ENCODE measurements around the gene BRD9.
"Not testable (repeated sequence)": the region's sequence is repeated elsewhere in the genome, so short reads cannot be mapped to it uniquely, and the experiment has no call there.

The BRD9 gene

DNA sequence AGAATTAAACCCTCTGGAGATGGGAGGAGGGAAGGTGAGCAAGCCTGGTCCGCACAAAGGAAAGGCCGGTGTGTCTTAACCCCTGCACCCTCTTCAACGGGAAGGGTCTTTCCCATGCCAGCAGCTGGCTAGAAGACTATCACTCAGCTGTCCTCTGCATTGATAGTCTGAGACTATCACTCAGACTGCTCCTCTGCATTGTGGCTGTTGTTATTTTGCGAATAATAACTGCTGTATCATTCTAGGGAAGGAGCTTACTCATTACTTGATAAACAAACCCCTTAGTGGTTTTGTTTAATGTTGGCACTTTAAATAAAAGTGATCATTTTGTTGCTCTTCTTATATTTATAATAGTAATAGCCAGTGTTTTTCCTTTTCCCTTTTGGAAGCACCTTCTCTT lies 8.2 kb upstream of the BRD9 start:
- DNase-seq, result no peak

DNA sequence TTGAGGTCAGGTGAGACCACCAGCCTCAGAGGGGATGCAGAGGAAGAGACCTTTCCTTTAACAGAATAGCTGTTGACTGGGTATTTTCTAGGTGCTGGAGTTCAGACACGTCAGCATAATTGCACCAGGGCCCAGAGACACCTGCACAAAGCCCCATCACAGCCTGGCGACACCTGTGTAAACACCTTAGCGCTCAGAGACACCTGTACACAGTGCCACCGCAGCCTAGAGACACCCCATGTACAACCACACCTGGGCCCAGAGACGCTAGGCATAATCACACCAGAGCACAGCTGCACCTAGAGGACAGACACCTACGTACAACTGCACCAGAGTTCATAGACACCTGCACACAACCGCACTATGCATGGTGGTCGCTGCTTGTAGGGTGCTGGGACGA lies 1.1 kb upstream of the BRD9 start:
- DNase-seq, result no peak

DNA sequence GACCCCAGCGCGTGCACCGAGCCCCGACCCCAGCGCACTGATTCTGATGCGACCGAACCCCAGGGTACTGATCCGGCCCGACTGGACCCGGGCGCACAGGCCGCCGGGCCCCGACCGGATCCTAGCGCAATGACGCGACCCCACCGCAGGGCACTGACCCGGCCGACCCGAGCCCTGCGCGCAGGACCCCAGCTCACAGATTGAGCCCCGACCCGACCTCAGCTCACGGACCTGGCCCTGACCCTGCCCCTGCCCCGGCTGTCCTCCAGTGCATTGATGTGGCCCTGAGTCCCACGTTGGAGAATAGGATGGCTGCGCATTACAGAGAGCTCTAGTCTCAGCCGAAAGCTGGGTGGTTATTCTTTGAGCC lies 521 bp upstream of the BRD9 start:
- no peak for DNase-seq

DNA sequence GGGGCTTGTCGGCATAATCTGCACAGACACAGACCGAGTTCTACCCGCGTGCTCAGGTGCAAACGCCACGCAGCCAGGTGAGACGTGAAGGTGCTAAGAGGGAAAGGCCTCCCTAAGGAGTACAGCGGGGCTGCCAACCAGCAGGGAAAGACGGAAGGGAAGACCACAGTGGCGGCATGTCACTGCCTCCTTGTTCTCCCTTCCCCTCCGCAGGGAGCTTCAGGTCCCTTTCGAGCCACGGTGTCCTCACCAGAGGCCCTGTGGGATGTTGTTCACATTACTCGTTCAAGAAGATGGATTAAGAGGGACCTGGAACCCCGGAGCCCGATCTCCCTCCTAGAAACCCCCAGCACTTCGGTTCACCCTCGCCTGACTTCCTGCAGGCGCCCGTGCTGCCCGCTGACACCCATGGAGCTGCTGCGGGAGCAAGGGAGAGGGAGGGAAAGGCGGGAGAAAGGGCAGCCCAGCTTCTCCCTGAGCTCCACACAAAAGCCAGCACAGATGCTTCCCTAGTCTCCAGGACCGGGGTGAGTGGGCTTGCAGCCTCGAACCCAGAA lies 686 bp downstream of the BRD9 start:
- DNase-seq, result no peak

DNA sequence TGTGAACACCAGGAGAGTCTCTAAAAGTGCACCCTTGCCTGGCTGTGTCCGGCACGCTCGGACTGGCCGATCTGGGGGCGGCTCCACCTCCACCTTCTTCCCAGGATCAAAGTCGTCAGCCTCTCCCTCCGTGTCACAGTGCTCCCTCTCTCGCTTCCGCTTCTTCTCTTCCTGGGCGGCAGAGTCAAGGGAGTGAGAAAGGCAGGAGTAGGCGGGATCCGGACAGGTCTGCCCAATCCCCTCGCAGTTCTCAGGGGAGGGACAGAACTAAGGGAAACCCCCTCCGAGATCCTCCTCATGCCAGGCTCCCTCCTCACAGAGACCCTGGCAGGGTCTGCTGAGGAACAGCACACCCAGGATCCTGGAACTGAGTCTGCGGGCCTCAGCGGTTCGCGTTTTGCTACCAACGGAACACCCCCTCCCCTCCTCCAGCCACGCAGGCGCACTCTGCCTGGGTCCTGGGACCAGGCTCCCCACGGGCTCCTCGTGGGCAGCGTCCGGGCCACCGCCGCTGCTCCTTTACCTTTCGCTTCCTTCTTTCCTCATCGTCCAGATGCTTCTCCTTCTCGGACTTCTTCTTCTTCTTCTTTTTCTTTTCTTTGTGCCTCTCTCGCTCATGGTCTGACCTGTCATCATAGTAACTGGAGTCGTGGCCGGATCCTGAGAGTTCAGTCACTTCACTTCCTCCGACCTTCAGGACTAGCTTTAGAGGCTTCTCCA lies 1.3 kb downstream of the BRD9 start:
- DNase-seq, result peak; percentile 79

DNA sequence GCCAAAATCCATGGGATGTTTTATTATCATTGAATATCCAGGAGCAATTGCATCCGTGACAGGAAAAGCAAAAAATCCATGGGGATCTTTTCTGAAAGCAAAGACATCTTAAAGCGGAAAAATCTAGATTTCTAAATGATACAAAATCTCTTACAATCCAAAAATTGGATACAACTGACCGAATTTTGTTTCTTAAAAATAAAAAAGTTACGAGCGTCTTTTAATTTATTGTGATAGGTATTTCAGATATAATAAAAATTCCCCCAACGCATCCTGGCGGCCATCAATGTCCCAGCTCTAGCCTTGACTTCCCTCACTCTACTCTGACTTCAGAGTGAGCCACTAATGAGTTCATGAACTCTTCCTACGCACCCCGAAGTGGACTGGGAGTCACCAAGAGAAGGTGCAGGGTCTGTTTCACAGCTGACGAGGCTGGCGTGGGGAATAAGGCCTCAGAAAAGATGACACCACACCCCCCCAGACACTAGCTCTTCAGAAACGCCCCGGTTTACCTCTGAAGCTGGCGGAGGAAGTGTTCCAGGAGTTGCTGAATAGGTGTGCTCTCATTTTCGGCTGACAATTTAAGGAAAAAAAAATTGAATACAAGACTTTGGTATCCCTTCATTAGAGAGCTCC lies 3.4 kb downstream of the BRD9 start:
- DNase-seq, result no peak

DNA sequence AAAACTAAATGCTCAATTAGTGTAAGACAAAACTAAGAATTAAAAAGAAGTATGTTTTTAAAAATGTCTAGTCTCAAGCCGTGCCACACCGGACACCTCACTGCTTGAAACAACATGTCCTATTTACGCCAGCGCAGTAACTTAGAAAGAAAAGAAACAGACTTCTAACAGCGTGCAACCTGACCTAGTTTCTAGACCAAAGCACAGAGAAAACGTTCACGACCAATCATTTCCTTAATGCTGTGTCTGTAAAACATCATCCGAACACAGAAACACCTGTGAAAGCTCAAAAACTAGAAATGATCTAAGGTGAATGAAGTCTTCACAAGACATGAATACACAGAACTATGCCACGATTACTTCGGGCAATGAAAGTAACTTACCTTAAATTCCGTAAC lies 4.0 kb downstream of the BRD9 start:
- DNase-seq, result no peak

DNA sequence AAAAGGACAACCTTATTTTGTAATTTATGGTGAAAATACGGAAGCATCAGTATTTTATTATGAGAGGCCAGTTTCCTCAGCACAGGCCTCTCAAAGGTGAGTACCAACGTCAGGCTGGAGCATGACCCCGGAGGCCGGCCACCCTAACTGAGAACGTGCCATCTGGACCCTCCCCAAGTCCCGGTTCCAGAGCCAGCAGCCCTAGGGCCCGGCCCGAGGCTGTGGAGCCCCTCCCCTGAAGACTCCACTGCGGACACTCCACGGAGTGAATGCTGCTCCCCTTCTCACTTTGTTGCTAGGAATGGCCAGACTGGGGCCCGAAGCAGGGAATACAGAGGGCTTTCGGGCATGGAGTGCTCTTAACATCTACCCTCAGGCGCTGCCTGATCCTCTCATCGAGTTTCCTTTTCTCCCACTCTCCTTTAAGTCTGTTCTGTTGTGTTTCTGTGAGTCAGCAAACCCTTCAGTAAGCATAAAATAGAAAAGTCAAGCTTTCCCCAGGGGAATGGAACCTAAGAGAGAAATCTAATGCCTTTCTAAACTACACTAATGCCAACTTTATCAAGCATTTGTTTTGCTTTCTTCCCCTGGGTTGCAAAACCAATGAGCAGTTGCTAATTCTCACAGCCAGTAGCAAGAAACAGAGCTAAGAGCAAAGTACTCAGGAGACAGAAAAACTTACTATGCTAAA lies 4.5 kb downstream of the BRD9 start:
- DNase-seq, result no peak

DNA sequence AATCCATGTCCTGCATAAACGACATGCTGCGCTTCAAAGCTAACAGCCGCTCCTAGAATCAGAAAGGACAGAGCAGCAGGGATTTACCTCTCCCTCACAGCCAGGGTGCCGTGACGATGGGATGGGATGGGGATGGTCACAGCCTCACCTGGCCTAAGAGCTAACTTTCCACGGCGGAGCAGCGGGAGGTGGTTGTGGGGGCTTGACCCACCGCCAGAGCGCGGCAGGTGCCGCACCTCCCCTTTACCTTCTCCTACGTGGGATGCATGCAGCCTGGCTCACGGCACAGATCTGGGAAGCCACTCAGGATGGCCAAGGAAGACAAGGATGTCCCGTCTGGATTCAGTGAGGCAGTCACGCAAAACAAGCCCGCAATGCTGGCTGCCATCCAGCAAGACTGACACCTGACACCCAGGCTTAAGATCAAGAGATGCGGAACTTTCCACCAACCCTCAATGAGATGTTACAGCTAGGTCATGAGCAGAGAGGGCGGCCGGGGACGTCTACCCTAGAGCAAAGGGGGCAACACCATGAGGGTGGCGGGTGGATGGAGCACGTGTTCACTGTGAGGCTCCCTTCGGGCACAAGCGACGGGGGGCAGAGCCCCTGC lies 5.8 kb downstream of the BRD9 start:
- DNase-seq, result no peak

DNA sequence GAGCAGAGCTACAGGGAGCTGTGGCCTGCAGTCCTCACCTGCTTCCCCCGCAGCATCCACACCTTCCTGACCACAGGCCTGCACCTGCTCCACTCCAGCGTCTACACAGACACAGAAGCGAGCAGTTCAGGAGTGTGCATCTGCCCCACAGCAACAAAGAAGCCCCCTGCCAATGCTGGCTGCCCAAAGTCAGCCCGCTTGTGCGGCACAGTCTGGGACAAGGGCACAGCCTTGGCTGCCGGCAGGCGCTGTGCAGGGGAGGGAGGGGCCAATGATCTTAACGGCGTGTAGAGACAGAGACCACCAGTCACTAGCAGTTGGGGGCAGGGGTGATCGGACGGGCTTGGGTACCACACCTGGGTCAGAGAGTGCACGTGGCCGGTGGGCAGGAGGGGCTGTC lies 6.6 kb downstream of the BRD9 start:
- DNase-seq, result no peak

DNA sequence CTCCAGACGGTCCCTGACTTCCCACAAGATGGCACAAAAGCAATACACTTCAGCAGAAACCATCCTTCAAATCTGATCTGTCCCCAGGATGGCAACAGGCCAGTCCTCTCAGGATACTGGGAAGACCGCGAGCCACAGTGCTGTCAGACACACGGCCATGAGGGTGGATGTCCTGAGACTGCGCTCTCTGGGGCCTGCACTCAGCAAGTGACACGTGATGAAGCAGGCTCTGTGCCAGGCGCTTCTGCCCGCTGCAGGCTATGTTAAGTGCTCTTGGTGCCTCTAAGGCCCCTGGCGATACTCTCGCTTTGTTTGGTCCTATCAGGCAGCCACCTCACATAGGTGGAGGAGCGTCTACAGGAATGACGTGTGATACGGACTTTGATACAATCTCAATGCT lies 7.1 kb downstream of the BRD9 start:
- DNase-seq, result no peak

DNA sequence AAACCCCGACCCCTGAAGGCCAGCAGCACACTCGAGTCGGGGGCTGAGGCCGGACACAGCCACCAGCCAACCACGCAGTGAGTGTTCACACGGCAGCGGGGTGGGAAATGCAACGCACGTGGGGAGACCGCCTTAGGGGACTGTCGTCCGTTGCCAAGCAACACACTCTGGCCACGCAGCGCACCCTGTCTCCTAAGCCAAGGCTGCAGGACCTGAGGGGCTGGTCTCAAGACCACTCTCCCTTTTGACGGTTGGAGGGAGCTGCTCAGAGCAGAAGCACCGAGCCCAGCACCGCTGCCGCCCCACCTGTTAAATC lies 7.5 kb downstream of the BRD9 start:
- DNase-seq, result no peak

DNA sequence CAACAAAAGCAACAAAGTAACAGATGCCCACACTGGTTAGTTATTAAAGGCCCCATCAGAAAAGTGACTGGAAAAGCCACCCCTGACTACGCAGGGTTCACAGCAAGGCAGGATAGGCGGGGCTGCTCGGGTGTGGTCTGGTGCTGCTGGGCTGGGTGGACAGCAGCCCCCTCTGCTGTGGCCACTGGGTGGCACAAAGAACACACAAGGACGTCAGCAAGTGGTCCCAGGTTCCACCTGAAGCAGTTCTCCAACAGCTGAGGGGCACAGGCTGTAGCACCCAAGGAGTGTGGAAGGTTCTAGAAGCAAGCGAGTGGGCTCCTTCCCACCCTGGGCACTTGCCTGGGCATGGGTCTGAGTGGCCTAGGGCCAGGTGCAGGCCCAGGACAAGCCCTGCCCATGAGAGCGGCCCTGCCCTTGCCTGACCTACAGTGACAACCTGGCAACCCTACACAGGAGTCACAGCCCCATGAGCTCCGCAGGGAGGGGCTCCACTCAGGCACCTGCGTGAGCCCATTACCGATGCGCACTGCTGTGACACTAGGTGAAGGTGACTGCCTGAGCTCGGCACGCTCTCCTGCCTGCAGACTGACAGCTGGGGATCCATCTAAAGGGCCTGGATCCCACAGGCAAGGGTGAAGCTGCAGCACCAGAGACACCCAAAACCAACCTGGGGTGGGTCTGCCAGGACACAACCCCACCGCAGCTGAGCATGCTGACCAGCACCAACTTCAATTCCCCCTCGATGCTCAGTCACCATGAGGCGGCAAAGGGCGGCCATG lies 8.1 kb downstream of the BRD9 start:
- no peak for DNase-seq

DNA sequence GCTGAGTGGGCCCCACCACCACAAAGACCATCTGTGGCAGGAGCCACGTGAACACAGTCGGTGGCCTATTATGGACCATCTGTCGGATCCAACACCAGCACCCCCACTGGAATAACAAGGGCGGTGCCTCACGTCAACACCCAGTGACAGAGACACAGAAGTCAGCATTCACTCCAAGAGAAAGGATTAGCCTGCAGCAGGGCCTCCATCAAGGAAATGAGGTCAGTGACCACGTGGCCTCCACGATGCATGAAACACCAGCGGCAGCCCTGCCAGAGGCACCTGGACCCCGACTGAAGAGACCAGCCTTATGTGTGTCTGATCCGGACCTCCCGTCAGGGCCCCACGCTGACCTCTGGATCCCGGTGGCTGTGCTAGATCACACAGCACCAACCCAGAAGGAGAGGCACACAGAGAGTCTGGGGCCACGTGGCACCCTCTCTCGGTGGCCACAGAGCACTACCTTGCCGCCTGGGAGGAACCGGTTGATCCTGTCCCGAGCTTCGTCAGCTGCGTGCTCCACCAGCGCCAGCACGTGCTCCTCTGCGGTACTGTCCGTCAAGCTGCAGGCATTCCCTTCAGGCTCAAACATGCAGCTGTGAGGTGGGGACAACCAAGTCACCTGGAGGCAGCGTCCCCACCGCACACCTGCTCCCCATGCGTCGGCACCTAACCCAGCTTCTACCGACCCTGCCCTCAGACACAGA lies 9.0 kb downstream of the BRD9 start:
- DNase-seq, result no peak

DNA sequence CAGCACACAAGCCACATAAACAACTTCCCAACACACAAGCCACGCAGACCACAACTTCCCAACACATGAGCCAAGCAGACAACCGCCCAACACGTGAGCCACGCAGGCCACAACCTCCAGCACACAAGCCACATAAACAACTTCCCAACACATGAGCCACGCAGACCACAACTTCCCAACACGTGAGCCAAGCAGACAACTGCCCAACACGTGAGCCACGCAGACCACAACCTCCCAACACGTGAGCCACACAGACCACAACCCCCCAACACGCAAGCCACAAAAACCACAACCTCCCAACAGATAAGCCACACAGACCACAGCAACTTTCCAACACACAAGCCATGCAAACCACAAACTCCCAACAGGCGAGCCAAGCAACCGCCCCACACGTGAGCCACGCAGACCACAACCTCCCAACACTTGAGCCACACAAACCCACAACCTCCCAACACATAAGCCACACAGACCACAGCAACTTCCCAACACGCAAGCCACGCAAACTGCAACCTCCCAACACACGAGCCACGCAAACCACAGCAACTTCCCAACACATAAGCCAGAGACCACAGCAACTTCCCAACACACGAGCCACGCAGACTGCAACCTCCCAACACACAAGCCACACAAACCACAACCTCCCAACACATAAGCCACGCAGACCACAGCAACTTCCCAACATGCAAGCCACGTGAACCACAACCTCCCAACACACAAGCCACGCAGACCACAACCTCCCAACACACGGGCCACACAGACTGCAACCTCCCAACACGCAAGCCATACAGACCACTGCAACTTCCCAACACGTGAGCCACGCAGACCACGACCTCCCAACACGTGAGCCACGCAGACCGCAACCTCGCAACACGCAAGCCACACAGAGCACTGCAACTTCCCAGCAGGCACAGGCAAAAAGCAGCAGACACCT lies 10.1 kb downstream of the BRD9 start:
- no peak for DNase-seq

DNA sequence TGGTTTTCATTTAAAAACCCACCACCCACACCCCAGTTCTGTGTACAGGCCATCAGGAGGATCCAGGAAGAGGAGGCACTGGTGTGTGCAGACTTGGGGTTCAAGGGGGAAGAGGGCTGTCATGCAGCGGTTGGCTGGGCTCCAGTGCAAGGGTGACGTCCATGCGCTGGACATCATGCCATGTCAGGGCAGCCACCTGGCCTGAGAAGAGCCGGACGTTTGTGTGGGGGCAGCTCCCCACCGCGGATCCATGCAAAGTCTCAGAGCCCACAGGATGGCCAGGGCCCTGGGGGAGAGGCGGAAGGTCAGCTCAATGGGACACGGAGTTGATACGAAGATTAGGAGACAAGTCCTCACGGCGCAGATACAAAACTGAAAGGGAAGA lies 11.1 kb downstream of the BRD9 start:
- no peak for DNase-seq

DNA sequence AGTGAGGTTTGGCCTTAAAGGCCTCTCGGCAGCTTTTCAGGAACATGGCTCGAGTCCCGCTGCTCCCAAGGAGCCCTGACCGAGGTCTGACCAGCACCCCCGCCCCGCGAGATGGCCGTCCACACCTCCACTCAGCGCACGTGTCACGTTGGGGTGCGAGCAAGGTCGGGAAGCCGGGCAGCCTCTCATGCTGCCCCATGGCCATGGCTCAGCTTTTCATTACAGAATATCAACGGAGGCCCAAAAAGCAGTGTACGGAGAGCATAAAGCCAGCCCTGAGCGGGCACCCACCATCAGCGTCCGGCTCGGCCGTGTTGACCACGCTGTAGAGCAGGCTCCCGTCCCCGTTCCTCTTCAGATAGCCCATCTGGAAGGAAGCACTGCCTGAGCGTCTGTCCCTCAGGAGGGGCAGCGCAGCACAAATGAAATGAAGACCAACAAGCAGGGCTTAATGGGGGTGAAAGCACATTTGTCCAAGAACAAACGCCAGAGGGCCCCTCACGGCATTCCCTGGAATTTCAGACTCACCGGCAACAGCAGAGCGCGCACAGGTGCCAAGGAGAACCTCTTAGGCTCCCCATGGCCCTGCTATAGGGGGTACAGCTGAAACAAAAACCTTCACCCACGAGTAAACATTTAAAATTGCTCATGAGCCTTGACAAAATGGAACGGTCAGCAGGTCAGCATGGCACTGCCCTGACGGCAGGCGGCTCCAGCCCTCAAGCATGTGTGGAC lies 11.6 kb downstream of the BRD9 start:
- no peak for DNase-seq

DNA sequence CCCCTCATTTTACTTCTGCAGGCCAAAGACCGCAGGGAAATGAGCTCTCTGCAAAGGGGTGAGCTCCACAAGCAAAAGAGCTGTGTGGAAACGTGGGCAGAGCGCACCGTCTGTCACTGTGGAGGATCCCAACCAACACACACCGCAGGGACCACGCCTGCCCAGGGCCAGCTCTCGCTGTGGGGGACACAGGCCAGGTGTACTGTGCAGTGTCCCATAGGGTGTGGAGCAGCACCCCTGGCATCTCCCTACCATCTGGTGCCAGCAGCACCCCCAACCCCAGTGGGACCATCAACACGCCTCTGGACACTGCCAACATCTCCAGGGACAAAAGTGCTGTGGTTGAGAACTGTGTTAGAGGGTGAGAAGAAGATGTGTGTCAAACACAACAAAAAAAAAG lies 13.9 kb downstream of the BRD9 start:
- DNase-seq, result not testable (repeated sequence)

DNA sequence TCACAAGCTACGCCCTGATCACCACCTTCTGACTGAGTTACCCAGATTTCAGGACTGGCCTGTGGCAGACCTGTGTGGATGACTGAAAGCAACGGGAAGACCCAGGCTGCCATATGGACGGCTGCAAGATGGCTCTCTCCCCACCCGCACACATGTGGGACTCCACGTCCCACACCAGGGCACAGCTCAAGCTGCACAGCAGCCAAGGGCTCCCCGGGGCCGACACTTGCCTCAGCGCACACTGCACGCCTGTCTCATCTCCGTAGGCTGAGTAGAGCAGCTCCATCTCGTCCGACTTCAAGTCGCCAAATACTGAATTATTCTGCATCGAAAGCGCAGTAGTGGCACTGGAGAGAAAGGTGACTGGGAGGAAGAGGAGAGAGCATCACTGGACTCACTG lies 14.5 kb downstream of the BRD9 start:
- DNase-seq, result no peak
